Measurements from ENCODE around the gene AP2S1.

Gene AP2S1

GRCh38 chr19:46847528-46847927 lies 3.1 kb downstream of the AP2S1 start:
- Histone ChIP-seq H3K9me3 (ENCODE audit: insufficient read depth, low read depth, low read length) (no peaks in the 10 kb centered on the region), H3K4me1 (ENCODE audit: insufficient read depth, low read length, poor library complexity, severe bottlenecking) (peaks cover 13% of the 10 kb centered on the region), H3K4me3 (ENCODE audit: low read length, poor library complexity, severe bottlenecking) (no peak overlapping the region), H4K20me1 (ENCODE audit: insufficient read depth, low read length, poor library complexity, severe bottlenecking) (no peaks in the 10 kb centered on the region), H3K79me2 (ENCODE audit: insufficient read depth, low read length) (peaks cover 15% of the 10 kb centered on the region), H3K9me2 (replicated peaks; ENCODE audit: low read depth, low read length) (no peaks in the 10 kb centered on the region), H3K4me2 (ENCODE audit: low read depth, low read length, poor library complexity, severe bottlenecking) (no peak overlapping the region), H3F3A (ENCODE audit: low read depth) (no peaks in the 10 kb centered on the region), H2AFZ (ENCODE audit: low read length) (no peak overlapping the region), H3K27me3 (ENCODE audit: insufficient read depth, low read length, poor library complexity, severe bottlenecking) (no peaks in the 10 kb centered on the region), H3K9ac (ENCODE audit: low read depth, low read length, poor library complexity, severe bottlenecking) (no peak overlapping the region), H3K36me3 (ENCODE audit: insufficient read depth, low read length) (no peaks in the 10 kb centered on the region)
- no peak for TF ChIP-seq EZH2phosphoT487 (IDR thresholded peaks at IDR 0.05; ENCODE audit: borderline replicate concordance)
- TF ChIP-seq, protein P1, sequence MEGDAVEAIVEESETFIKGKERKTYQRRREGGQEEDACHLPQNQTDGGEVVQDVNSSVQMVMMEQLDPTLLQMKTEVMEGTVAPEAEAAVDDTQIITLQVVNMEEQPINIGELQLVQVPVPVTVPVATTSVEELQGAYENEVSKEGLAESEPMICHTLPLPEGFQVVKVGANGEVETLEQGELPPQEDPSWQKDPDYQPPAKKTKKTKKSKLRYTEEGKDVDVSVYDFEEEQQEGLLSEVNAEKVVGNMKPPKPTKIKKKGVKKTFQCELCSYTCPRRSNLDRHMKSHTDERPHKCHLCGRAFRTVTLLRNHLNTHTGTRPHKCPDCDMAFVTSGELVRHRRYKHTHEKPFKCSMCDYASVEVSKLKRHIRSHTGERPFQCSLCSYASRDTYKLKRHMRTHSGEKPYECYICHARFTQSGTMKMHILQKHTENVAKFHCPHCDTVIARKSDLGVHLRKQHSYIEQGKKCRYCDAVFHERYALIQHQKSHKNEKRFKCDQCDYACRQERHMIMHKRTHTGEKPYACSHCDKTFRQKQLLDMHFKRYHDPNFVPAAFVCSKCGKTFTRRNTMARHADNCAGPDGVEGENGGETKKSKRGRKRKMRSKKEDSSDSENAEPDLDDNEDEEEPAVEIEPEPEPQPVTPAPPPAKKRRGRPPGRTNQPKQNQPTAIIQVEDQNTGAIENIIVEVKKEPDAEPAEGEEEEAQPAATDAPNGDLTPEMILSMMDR (conservative IDR thresholded peaks at IDR 0.05; ENCODE audit: low read length) = no peak

DNA sequence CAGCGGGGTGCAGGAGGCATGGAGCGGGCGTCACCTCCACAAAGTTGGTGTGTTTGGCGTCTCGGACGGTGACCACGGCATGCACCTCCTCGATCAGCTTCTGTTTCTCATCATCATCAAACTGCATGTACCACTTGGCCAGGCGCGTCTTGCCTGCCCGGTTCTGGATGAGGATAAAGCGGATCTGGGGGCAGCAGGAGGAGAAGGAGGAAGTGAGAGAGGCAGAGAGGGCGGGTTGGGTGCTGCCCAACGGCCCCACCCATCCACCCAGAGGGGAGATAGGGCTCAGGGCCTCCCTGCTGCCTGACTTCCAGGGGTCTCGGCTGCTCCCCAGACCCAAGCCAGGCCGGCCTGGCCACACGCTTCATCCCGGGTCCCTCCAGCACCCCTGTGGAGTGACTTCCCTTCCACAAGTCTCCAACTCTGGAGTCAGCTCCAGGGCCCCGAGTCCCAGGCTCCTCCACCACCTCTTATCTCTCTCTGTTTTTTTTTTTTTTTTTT lies 4.6 kb downstream of the AP2S1 start:
- TF ChIP-seq EZH2phosphoT487 (IDR thresholded peaks at IDR 0.05; ENCODE audit: borderline replicate concordance) = no peak
- TF ChIP-seq, protein P1 (conservative IDR thresholded peaks at IDR 0.05; ENCODE audit: low read length) = no peak
- peaks cover 13% of the 10 kb centered on the region for H3K4me1 ChIP-seq (ENCODE audit: insufficient read depth, low read length, poor library complexity, severe bottlenecking)
- no peaks in the 10 kb centered on the region for H3F3A ChIP-seq (ENCODE audit: low read depth)
- H3K9ac ChIP-seq (ENCODE audit: low read depth, low read length, poor library complexity, severe bottlenecking) = no peak overlapping the region
- H3K9me3 ChIP-seq (ENCODE audit: insufficient read depth, low read depth, low read length) = no peaks in the 10 kb centered on the region
- H3K79me2 ChIP-seq (ENCODE audit: insufficient read depth, low read length) = peaks cover 15% of the 10 kb centered on the region
- H3K9me2 ChIP-seq (replicated peaks; ENCODE audit: low read depth, low read length) = no peaks in the 10 kb centered on the region
- no peak overlapping the region for H3K4me3 ChIP-seq (ENCODE audit: low read length, poor library complexity, severe bottlenecking)
- H3K4me2 ChIP-seq (ENCODE audit: low read depth, low read length, poor library complexity, severe bottlenecking) = no peak overlapping the region
- H2AFZ ChIP-seq (ENCODE audit: low read length) = no peak overlapping the region
- H3K27me3 ChIP-seq (ENCODE audit: insufficient read depth, low read length, poor library complexity, severe bottlenecking) = no peaks in the 10 kb centered on the region
- no peaks in the 10 kb centered on the region for H4K20me1 ChIP-seq (ENCODE audit: insufficient read depth, low read length, poor library complexity, severe bottlenecking)
- H3K36me3 ChIP-seq (ENCODE audit: insufficient read depth, low read length) = no peaks in the 10 kb centered on the region

DNA sequence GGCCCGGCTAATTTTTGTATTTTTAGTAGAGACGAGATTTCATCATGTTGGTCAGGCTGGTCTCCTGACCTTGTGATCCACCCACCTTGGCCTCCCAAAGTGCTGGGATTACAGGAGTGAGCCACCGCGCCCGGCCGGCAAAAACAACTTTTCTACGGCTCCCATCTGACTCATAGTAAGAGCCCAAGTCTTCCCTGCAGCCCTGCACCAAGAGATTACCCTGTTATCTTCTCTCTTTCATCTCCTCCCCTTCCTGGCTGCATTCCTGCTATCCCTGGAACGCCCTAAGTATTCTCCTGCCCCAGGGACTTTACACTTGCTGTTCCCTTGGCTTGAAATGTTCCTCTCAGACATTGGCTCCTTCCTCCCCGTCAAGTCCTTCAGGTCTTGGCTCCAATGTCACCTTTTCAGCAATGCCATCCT lies 6.6 kb downstream of the AP2S1 start:
- no peaks in the 10 kb centered on the region for H3K4me1 ChIP-seq (ENCODE audit: insufficient read depth, low read length, poor library complexity, severe bottlenecking)

More for the DNA sequence above, 6.6 kb downstream of the AP2S1 start:
- H3K36me3 ChIP-seq (ENCODE audit: insufficient read depth, low read length) = no peaks in the 10 kb centered on the region
- no peaks in the 10 kb centered on the region for H3K9me2 ChIP-seq (replicated peaks; ENCODE audit: low read depth, low read length)
- H3K79me2 ChIP-seq (ENCODE audit: insufficient read depth, low read length) = 0 out of 2 replicates have a peak, but pooled peaks cover under 1% of the 10 kb centered on the region
- no peaks in the 10 kb centered on the region for H3K27me3 ChIP-seq (ENCODE audit: insufficient read depth, low read length, poor library complexity, severe bottlenecking)
- no peak overlapping the region for H3K4me2 ChIP-seq (ENCODE audit: low read depth, low read length, poor library complexity, severe bottlenecking)
- no peaks in the 10 kb centered on the region for H3F3A ChIP-seq (ENCODE audit: low read depth)
- H2AFZ ChIP-seq (ENCODE audit: low read length) = no peak overlapping the region
- no peak overlapping the region for H3K9ac ChIP-seq (ENCODE audit: low read depth, low read length, poor library complexity, severe bottlenecking)
- H3K9me3 ChIP-seq (ENCODE audit: insufficient read depth, low read depth, low read length) = no peaks in the 10 kb centered on the region
- TF ChIP-seq, protein P1 (conservative IDR thresholded peaks at IDR 0.05; ENCODE audit: low read length) = no peak
- no peak for TF ChIP-seq EZH2phosphoT487 (IDR thresholded peaks at IDR 0.05; ENCODE audit: borderline replicate concordance)
- H3K4me3 ChIP-seq (ENCODE audit: low read length, poor library complexity, severe bottlenecking) = no peak overlapping the region
- no peaks in the 10 kb centered on the region for H4K20me1 ChIP-seq (ENCODE audit: insufficient read depth, low read length, poor library complexity, severe bottlenecking)

All from Loucy (cell line).